ENCODE measurements around the gene NAV2.

DNA sequence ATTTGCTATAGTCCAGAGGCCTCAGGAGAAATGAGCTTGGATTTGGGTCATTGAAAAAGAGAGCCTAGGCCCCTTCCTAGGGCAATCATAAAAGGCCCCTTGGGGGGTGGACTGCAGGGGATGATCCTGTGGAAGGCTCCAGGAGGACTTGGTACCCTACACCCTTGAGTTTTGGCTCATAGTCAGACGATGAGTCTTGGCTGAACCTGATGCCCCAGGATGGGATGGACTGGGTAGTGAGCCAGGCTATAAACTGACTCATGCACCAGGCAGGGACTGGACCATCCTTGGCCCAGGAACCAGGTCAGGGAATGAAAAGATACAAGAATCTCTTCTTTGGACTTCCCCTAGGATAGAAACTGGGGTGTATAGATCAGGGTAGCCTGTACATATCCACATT lies 54.2 kb downstream of the NAV2 start:
- TF ChIP-seq POLR2A (IDR thresholded peaks at IDR 0.05) (no peak), POLR2AphosphoS5 (IDR thresholded peaks at IDR 0.05) (no peak), EP300 (IDR thresholded peaks at IDR 0.05) (no peak)
- TF ChIP-seq, protein P1, sequence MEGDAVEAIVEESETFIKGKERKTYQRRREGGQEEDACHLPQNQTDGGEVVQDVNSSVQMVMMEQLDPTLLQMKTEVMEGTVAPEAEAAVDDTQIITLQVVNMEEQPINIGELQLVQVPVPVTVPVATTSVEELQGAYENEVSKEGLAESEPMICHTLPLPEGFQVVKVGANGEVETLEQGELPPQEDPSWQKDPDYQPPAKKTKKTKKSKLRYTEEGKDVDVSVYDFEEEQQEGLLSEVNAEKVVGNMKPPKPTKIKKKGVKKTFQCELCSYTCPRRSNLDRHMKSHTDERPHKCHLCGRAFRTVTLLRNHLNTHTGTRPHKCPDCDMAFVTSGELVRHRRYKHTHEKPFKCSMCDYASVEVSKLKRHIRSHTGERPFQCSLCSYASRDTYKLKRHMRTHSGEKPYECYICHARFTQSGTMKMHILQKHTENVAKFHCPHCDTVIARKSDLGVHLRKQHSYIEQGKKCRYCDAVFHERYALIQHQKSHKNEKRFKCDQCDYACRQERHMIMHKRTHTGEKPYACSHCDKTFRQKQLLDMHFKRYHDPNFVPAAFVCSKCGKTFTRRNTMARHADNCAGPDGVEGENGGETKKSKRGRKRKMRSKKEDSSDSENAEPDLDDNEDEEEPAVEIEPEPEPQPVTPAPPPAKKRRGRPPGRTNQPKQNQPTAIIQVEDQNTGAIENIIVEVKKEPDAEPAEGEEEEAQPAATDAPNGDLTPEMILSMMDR (IDR thresholded peaks at IDR 0.05) = no peak
